ENCODE measurements around the gene RXRB.

The RXRB gene

GRCh38 chr6:33203443-33204164 lies 3.1 kb upstream of the RXRB start:
- H3K4me2 ChIP-seq (ENCODE audit: low read length): peak overlapping the region; percentile 93
- peak overlapping the region; percentile 92 for H3K4me3 ChIP-seq (ENCODE audit: low read length)
- no peaks in the 10 kb centered on the region for H3K9me2 ChIP-seq (replicated peaks; ENCODE audit: control insufficient read depth, low read length)
- TF ChIP-seq EZH2phosphoT487 (IDR thresholded peaks at IDR 0.05; ENCODE audit: borderline replicate concordance, low read length): no peak
- TF ChIP-seq, protein P1, sequence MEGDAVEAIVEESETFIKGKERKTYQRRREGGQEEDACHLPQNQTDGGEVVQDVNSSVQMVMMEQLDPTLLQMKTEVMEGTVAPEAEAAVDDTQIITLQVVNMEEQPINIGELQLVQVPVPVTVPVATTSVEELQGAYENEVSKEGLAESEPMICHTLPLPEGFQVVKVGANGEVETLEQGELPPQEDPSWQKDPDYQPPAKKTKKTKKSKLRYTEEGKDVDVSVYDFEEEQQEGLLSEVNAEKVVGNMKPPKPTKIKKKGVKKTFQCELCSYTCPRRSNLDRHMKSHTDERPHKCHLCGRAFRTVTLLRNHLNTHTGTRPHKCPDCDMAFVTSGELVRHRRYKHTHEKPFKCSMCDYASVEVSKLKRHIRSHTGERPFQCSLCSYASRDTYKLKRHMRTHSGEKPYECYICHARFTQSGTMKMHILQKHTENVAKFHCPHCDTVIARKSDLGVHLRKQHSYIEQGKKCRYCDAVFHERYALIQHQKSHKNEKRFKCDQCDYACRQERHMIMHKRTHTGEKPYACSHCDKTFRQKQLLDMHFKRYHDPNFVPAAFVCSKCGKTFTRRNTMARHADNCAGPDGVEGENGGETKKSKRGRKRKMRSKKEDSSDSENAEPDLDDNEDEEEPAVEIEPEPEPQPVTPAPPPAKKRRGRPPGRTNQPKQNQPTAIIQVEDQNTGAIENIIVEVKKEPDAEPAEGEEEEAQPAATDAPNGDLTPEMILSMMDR (IDR thresholded peaks at IDR 0.05; ENCODE audit: low read depth, low read length, poor library complexity, severe bottlenecking): no peak
- 0 out of 2 replicates have a peak overlapping the region, but pooled peaks have one; percentile 4 for H3K27ac ChIP-seq (ENCODE audit: low read depth, low read length)
- no peaks in the 10 kb centered on the region for H4K20me1 ChIP-seq (ENCODE audit: control insufficient read depth, insufficient read depth, low read depth, low read length)
- H3K27me3 ChIP-seq (ENCODE audit: control insufficient read depth, low read length): no peaks in the 10 kb centered on the region
- peaks cover 23% of the 10 kb centered on the region for H3F3A ChIP-seq (ENCODE audit: control insufficient read depth, insufficient read depth)
- peaks cover 53% of the 10 kb centered on the region for H3K4me1 ChIP-seq (ENCODE audit: control insufficient read depth, low read length)
- H3K36me3 ChIP-seq (ENCODE audit: control insufficient read depth, low read length): peaks cover 34% of the 10 kb centered on the region
- H3K9me3 ChIP-seq (ENCODE audit: control insufficient read depth, insufficient read depth, low read length): no peaks in the 10 kb centered on the region
- H3K79me2 ChIP-seq (ENCODE audit: control insufficient read depth, low read length): peaks cover 53% of the 10 kb centered on the region

DNA sequence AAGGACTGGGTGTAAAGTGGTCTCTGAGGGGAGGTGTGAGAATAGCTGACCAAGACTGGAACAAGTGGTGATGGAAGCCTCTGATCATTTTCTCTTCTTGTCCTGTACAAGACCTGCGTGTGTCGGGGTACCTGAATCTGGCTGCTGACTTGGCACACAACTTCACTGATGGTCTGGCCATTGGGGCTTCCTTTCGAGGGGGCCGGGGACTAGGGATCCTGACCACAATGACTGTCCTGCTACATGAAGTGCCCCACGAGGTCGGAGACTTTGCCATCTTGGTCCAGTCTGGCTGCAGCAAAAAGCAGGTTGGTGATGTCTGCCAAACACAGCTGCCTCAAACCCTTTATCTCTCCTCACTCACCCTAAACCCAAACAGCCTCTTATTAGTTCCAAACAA lies 2.3 kb upstream of the RXRB start:
- Histone ChIP-seq H3K9me2 (replicated peaks; ENCODE audit: control insufficient read depth, low read length) (no peaks in the 10 kb centered on the region), H3K9me3 (ENCODE audit: control insufficient read depth, insufficient read depth, low read length) (no peaks in the 10 kb centered on the region), H3K4me1 (ENCODE audit: control insufficient read depth, low read length) (peaks cover 61% of the 10 kb centered on the region), H3K79me2 (ENCODE audit: control insufficient read depth, low read length) (peaks cover 57% of the 10 kb centered on the region), H3K4me3 (ENCODE audit: low read length) (no peak overlapping the region), H3K27me3 (ENCODE audit: control insufficient read depth, low read length) (no peaks in the 10 kb centered on the region), H4K20me1 (ENCODE audit: control insufficient read depth, insufficient read depth, low read depth, low read length) (no peaks in the 10 kb centered on the region), H3K27ac (ENCODE audit: low read depth, low read length) (no peak overlapping the region), H3K36me3 (ENCODE audit: control insufficient read depth, low read length) (peaks cover 40% of the 10 kb centered on the region), H3F3A (ENCODE audit: control insufficient read depth, insufficient read depth) (peaks cover 23% of the 10 kb centered on the region), H3K4me2 (ENCODE audit: low read length) (peak overlapping the region; percentile 98; the same call in 1 of the 2 replicates)
- TF ChIP-seq, protein P1 (IDR thresholded peaks at IDR 0.05; ENCODE audit: low read depth, low read length, poor library complexity, severe bottlenecking): no peak
- no peak for TF ChIP-seq EZH2phosphoT487 (IDR thresholded peaks at IDR 0.05; ENCODE audit: borderline replicate concordance, low read length)

DNA sequence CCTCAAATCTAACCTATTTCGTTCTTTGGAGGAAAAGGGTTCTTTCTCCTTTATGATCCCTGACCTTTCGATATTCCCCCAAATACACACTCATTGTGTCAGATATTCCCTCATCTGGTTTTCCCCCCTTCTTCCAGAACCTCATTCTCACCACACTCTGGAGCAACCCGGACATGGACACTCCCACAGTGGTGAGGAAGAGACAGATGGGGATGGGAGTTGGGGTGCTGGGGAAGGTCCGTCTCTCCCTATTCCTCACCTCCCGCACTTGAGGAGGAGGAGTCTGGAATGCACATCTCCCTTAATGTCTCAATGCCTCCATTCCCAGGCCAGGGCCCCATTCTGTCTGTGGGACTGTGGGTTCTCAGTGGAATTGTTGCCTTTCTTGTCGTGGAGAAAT lies 1.5 kb upstream of the RXRB start:
- H3K27me3 ChIP-seq (ENCODE audit: control insufficient read depth, low read length): no peaks in the 10 kb centered on the region
- H3K9me2 ChIP-seq (replicated peaks; ENCODE audit: control insufficient read depth, low read length): no peaks in the 10 kb centered on the region
- no peak overlapping the region for H3K27ac ChIP-seq (ENCODE audit: low read depth, low read length)
- TF ChIP-seq, protein P1 (IDR thresholded peaks at IDR 0.05; ENCODE audit: low read depth, low read length, poor library complexity, severe bottlenecking): no peak
- no peak for TF ChIP-seq EZH2phosphoT487 (IDR thresholded peaks at IDR 0.05; ENCODE audit: borderline replicate concordance, low read length)
- 0 out of 2 replicates have a peak, but pooled peaks cover 3% of the 10 kb centered on the region for H4K20me1 ChIP-seq (ENCODE audit: control insufficient read depth, insufficient read depth, low read depth, low read length)
- peaks cover 23% of the 10 kb centered on the region for H3F3A ChIP-seq (ENCODE audit: control insufficient read depth, insufficient read depth)
- H3K9me3 ChIP-seq (ENCODE audit: control insufficient read depth, insufficient read depth, low read length): no peaks in the 10 kb centered on the region
- H3K4me2 ChIP-seq (ENCODE audit: low read length): peak overlapping the region; percentile 98
- H3K4me1 ChIP-seq (ENCODE audit: control insufficient read depth, low read length): peaks cover 60% of the 10 kb centered on the region
- peak overlapping the region; percentile 91 for H3K4me3 ChIP-seq (ENCODE audit: low read length)
- H3K79me2 ChIP-seq (ENCODE audit: control insufficient read depth, low read length): peaks cover 56% of the 10 kb centered on the region
- H3K36me3 ChIP-seq (ENCODE audit: control insufficient read depth, low read length): peaks cover 48% of the 10 kb centered on the region
